HG03342 (cell line): ENCODE data around the gene PRAC1.
A peak's percentile ranks its signal among the peaks of the same experiment; 100 is the strongest.

Experiments
- ATAC-seq: cut with Tn5 transposase; IDR thresholded peaks from one replicate; pipeline ENCODE4 v1.9.1; 2021; ENCODE audit warnings: mild to moderate bottlenecking, moderate library complexity; ENCODE audit not compliant: unreplicated experiment

The PRAC1 gene

GRCh38 chr17:48715496-48716399, 6.6 kb downstream of the PRAC1 start:
- ATAC-seq = no peak

DNA sequence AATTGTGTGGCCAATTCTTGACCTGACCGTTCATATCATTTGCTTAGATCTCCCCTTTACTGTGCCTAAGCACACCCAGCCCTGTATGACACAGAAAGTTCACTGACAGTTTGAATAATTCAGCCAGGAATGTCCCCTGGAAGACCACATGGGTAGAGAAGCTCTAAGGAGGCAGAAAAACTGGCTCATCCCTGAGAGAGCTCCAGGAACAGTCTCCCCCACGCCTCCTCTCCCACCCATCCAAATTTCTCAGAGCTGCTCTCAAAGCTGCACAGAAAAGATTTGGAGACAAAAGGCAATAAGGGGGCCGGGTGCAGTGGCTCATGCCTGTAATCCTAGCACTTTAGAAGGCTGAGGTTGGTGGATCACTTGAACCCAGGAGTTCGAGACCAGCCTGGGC, 11.2 kb downstream of the PRAC1 start:
- ATAC-seq = no peak

- no peak for ATAC-seq
Measured at GRCh38 chr17:48704361-48705248, 17.7 kb downstream of the PRAC1 start.

GRCh38 chr17:48701864-48702532, 20.3 kb downstream of the PRAC1 start:
- no peak for ATAC-seq

DNA sequence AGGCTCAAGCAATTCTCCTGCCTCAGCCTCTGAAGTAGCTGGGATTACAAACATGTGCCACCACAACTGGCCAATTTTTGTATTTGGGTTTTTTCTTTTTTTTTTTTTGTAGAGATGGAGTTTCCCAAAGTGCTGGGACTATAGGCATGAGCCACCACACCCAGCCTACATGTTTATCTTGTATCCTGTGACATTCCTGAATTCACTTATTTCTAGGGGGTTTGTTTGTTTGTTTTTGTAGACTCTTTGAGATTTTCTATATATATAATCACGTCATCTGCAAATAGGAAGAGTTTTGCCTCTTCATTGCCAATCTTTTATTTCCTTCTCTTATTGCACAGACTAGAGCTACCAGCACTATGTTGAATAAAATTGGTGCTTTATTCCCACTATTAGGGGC, 29.1 kb downstream of the PRAC1 start:
- no peak for ATAC-seq

DNA sequence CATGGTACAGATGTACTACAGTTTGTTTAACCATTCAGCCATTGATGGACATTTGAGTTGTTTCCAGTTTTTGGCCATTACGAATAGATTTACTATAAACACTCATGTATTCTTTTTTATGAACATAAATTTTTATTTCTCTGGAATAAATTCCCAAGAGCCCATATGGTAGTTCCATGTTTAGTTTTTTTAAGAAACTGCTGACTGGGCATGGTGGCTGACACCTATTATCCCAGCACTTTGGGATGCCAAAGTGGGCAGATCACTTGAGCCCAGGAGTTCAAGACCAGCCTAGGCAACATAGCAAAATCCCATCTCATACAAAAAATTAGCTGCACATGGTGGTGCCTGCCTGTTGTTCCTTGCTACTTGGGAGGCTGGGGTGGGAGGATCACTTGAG, 30.3 kb downstream of the PRAC1 start:
- no peak for ATAC-seq

GRCh38 chr17:48690655-48691054, 31.7 kb downstream of the PRAC1 start:
- no peak for ATAC-seq

DNA sequence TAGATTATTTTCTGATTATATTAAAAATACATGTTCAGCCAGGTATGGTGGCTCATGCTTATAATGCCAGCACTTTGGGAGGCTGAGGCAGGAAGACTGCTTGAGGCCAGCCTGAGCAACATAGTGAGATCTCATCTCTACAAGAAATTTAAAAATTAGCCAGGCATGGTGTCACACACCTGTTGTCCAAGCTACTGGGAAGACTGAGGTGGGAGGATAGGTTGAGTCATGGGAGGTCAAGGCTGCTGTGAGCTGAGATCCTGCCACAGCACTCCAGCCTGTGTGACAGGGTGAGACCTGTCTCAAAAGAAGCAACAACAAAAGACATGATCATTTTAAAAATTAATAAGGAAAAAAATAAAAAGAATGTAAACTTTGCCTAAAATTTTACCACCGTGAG, 40.7 kb downstream of the PRAC1 start:
- no peak for ATAC-seq

- no peak for ATAC-seq
Measured at GRCh38 chr17:48679385-48680096, 42.8 kb downstream of the PRAC1 start.

DNA sequence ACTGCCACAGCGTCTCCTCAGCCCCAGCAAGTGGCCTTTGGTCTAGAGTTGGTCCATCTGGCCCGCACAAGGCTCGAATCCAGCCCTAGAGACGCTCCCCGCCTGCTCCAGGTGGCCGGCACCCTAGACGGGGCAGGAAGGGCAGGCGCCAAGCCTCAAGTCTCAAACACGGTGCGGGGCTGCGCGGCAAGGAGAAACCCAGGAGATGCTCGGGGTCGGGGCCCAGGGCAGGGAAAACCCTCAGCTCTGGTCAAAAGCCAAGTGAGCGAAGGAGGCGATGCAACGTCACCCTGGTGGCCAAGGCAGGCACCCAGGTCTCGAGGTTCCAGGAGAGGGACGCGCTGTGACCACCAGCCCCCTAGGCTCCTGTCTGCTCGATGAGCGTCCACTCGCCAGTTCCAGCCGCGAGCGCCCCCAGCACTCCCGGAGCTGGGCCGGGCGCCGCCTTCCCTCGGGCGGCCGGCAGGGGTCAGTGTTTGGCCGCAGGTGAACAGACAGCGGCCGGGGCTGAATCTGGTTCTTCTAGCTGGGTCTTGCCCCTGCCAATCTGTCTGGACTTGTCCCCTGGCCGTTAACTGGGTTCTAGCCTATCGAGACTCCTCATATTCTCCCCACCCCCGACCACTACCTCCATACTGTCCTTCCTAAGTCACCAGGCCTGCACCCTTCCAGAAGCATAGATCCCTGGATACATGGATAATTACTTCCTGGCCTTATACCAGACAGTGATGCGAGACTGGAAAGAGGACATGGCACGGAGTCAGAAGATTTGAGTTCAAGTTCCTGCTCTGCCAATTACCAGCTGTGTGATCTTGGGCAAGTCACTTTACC, 44.0 kb downstream of the PRAC1 start:
- peak; percentile 57 for ATAC-seq

DNA sequence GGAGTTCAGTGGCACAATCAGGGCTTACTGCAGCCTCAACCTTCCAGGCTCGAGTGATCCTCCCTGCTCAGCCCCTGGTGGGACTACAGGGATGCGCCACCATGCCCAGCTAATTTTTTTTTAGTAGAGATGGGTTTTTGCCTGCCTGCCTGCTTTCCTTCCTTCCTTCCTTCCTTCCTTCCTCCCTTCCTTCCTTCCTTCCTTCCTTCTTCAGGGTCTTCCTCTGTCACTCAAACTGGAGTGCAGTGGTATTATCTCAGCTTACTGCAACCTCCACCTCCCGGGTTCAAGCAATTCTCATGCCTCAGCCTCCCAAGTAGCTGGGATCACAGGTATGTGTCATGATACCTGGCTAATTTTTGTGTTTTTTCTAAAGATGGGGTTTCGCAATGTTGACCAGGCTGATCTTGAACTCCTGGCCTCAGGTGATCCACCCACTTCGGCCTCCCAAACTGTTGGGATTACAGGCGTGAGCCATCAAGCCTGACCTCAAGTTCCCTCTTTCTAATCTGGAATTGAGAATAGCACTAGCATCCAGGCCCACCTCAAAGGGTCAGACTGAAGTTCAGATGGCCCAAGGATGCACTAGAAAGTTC, 45.3 kb downstream of the PRAC1 start:
- ATAC-seq = no peak

- ATAC-seq = no peak
Measured at GRCh38 chr17:48672340-48672739, 50.0 kb downstream of the PRAC1 start.
